ENCODE measurements around the gene OR52E5.

Gene OR52E5

DNA sequence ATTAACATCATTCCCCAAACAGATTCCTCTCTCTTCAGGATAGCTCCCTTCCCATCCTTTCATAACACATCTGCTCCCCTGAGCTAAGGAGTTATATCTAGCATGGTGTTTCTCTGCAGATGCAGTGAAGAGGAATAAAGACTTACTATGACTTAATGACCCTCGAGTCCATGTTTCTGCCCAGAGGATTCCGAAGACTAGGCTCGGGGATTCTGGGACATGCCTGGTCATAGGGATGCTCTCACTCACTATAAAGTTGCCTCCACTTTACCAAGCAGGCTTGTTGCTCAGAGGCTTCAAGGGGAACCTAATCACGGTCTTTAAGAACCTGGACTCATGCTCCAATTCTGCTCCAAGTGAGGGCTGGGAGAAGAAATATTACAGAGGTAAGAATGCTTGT lies 12.7 kb upstream of the OR52E5 start, which contains the start of gene OR52E4:
OR52E4 (plus strand) TSS at position 301 of the 400 bp plus-strand sequence. CDS start 3,664 bp downstream, outside the sequence.
- TF ChIP-seq, protein P1, sequence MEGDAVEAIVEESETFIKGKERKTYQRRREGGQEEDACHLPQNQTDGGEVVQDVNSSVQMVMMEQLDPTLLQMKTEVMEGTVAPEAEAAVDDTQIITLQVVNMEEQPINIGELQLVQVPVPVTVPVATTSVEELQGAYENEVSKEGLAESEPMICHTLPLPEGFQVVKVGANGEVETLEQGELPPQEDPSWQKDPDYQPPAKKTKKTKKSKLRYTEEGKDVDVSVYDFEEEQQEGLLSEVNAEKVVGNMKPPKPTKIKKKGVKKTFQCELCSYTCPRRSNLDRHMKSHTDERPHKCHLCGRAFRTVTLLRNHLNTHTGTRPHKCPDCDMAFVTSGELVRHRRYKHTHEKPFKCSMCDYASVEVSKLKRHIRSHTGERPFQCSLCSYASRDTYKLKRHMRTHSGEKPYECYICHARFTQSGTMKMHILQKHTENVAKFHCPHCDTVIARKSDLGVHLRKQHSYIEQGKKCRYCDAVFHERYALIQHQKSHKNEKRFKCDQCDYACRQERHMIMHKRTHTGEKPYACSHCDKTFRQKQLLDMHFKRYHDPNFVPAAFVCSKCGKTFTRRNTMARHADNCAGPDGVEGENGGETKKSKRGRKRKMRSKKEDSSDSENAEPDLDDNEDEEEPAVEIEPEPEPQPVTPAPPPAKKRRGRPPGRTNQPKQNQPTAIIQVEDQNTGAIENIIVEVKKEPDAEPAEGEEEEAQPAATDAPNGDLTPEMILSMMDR (IDR thresholded peaks at IDR 0.05; ENCODE audit: control extremely low read depth, extremely low read depth, low read depth, missing control alignments), result no peak
- no peak for DNase-seq (ENCODE audit: extremely low spot score)
- POLR2A ChIA-PET, result no interaction called here
- CTCF ChIA-PET, result interaction anchor here (1.1 kb wide), 1 partner anchor 9 kb away, joined by 3 read pairs; no protein-coding TSS in a partner anchor

DNA sequence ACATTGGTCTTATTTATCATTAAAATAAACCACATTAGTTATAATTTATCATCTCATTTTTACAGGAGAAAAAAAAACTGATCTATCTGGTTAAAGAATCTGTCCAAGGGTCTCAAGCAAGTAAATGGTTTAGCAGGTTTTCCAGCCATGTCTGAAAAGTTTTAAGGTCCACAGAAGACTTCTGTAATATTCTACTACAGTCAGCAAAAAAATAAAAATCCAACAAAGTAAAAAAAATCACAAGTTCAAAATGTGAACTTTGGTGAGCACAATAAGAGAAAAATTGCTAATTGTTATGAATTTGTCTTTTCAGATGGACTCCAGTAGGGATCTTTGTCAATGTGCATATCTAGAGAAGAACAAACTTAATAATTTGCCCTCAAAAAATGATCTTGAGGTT lies 11.3 kb upstream of the OR52E5 start:
- TF ChIP-seq, protein P1 (IDR thresholded peaks at IDR 0.05; ENCODE audit: control extremely low read depth, extremely low read depth, low read depth, missing control alignments), result no peak
- POLR2A ChIA-PET, result no interaction called here
- no peak for DNase-seq (ENCODE audit: extremely low spot score)
- CTCF ChIA-PET, result no interaction called here

DNA sequence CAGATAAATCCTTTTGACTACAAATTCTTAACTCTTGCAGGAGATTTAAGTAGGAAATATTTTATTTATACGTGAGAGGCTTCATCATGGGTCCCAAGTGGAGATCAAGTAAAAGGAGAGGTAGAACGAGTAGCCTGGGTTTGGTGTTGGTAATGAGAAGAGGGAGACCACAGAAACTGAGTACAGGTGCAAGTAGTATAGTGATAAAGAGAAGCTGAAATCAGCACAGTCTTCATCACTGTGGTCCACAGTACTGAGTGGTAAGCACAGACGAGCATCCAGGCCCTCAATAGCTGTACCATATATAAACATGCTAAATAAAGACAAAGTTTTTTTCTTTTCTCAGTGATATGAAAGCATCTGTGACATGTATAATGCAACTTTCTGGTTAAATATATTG lies 5.8 kb upstream of the OR52E5 start:
- TF ChIP-seq, protein P1 (IDR thresholded peaks at IDR 0.05; ENCODE audit: control extremely low read depth, extremely low read depth, low read depth, missing control alignments), result no peak
- ChIA-PET CTCF (no interaction called here), POLR2A (no interaction called here)
- DNase-seq (ENCODE audit: extremely low spot score), result no peak

DNA sequence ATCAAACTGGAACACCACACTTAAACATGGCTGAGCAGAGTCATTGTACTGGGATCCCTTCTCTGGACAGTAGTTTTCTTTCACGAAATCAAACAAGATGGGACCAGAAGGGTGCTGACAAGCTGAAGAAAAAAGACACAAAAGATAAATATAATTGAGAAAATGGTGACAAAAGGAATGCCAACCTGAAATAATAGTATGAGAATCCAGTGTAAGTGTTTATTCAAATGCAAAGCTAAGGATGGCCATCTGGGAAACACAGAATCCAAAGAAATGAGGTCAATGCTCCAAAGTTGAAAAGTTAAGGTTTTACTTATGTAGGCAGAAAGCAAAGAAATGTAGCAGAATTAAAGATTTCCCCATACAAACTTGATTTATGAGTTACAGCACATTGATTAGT lies 5.3 kb upstream of the OR52E5 start:
- ChIA-PET CTCF (interaction anchor here (1.8 kb wide), 1 partner anchor 411 kb away, joined by 5 read pairs; no protein-coding TSS in a partner anchor), POLR2A (no interaction called here)
- TF ChIP-seq, protein P1 (IDR thresholded peaks at IDR 0.05; ENCODE audit: control extremely low read depth, extremely low read depth, low read depth, missing control alignments), result no peak
- DNase-seq (ENCODE audit: extremely low spot score), result no peak

DNA sequence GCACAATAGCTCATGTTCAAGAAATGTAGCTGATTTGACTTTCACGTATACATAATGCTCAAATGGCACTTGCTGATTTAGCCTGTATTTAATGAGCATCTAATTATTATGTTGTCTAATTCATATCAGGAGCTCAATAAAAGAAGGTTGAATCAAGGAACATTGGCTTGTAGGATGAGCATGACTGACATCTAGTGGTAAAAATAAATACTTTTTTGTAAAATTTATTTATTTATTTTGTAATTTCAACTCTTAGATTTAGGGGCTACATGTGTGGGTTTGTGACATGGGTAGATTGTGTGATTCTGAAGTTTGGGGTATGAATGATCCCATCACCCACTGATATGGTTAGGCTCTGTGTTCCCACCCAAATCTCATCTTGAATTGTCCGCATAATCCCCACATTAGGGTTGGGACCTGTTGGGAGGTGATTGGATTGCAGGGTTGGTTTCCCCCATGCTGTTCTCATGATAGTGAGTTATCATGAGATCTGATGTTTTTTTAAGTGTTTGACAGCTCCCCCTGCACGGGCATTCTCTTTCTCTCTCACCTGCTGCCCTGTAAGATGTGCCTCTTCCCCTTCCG lies 1.7 kb upstream of the OR52E5 start:
- no peak for DNase-seq (ENCODE audit: extremely low spot score)
- ChIA-PET CTCF (interaction anchor here (0.7 to 1.2 kb wide), 15 partner anchors 11 to 1704 kb away, joined by 3 to 12 read pairs (median 3); partner anchors contain the start of gene TRIM22), POLR2A (no interaction called here)
- TF ChIP-seq, protein P1 (IDR thresholded peaks at IDR 0.05; ENCODE audit: control extremely low read depth, extremely low read depth, low read depth, missing control alignments), result no peak

DNA sequence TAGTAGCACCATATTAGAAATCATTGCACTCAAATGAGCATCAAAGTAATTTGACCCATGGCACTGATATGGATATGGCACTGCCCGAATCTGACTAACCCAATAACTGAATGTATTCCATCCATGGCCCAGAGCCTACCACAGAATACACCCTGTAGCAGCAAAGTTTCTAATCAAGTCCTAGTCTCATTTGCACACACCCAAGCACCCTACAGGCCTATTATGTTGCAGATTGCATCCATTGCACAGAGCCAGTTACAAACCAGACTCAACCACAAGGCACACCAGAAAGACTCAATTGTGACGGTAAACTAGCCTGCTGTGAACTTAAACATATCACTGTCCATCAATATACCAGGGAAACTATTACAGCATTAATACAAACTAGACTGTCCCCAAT lies 6.5 kb downstream of the OR52E5 start:
- CTCF ChIA-PET, result no interaction called here
- no peak for DNase-seq (ENCODE audit: extremely low spot score)
- TF ChIP-seq, protein P1 (IDR thresholded peaks at IDR 0.05; ENCODE audit: control extremely low read depth, extremely low read depth, low read depth, missing control alignments), result no peak
- POLR2A ChIA-PET, result no interaction called here
